Neural cell (in vitro differentiated cells): Measurements from ENCODE around the gene C16orf86. TPM values are rescaled to one million over a fixed set of nuclear protein-coding genes. Genes with fewer than 3 reads are reported as not detected.

ENCODE experiments used
- H2AFZ ChIP-seq: fragments of 200-600, 300-800 bp; sonication (generic), shearing (Covaris generic); 2 replicates; pipeline ENCODE4 v1.6.0; 2014; ENCODE audit warnings: low read depth, mild to moderate bottlenecking, antibody characterized with exemption, low read length, moderate library complexity
- H3F3A ChIP-seq: fragments of 200-600 bp; shearing (Covaris generic); 2 replicates; pipeline ENCODE4 v1.6.1; 2016; ENCODE audit warnings: mild to moderate bottlenecking, moderate library complexity, mixed read lengths, antibody characterized with exemption, low read length; ENCODE audit not compliant: insufficient read depth, poor library complexity, severe bottlenecking
- H3K27ac ChIP-seq: fragments of 200-600, 300-800 bp; sonication (generic), shearing (Covaris generic); 2 replicates; pipeline ENCODE4 v1.5.1; 2014; ENCODE audit warnings: mild to moderate bottlenecking, low read length, moderate library complexity
- H3K27me3 ChIP-seq: fragments of 300-800, 200-600 bp; sonication (generic), shearing (Covaris generic); 2 replicates; pipeline ENCODE4 v1.6.0; 2014; ENCODE audit warnings: mild to moderate bottlenecking, low read depth, low read length, moderate library complexity; ENCODE audit not compliant: insufficient read depth
- H3K36me3 ChIP-seq: fragments of 300-800, 200-600 bp; sonication (generic), shearing (Covaris generic); 2 replicates; pipeline ENCODE4 v1.5.1; 2014; ENCODE audit warnings: mild to moderate bottlenecking, antibody characterized with exemption, low read length, moderate library complexity; ENCODE audit not compliant: insufficient read depth
- H3K4me2 ChIP-seq: fragments of 300-800, 200-600 bp; sonication (generic), shearing (Covaris generic); 2 replicates; pipeline ENCODE4 v1.6.0; 2014; ENCODE audit warnings: mild to moderate bottlenecking, low read length
- H3K4me3 ChIP-seq: fragments of 300-800, 200-600 bp; sonication (generic), shearing (Covaris generic); 2 replicates; pipeline ENCODE4 v1.5.1; 2014; ENCODE audit warnings: mild to moderate bottlenecking, low read length, moderate library complexity
- H3K79me2 ChIP-seq: fragments of 200-600 bp; shearing (Covaris generic); replicated peaks from 2 replicates; pipeline ENCODE4 v1.6.0; 2014; ENCODE audit warnings: mild to moderate bottlenecking, low read length, moderate library complexity; ENCODE audit not compliant: insufficient read depth
- H3K9ac ChIP-seq: fragments of 300-800, 200-600 bp; sonication (generic), shearing (Covaris generic); 2 replicates; pipeline ENCODE4 v1.6.1; 2016; ENCODE audit warnings: mild to moderate bottlenecking, low read length, mixed read lengths
- H3K9me2 ChIP-seq: fragments of 200-600 bp; shearing (Covaris generic); 2 replicates; pipeline ENCODE4 v1.6.1; 2016; ENCODE audit warnings: mild to moderate bottlenecking, low read length, mixed read lengths; ENCODE audit not compliant: insufficient read depth
- H3K9me3 ChIP-seq: fragments of 200-600, 300-800 bp; sonication (generic), shearing (Covaris generic); 2 replicates; pipeline ENCODE4 v1.6.1; 2016; ENCODE audit warnings: mild to moderate bottlenecking, mixed run types, low read length, moderate library complexity, mixed read lengths
- H4K20me1 ChIP-seq: fragments of 200-600 bp; shearing (Covaris generic); 2 replicates; pipeline ENCODE4 v1.6.1; 2016; ENCODE audit warnings: mild to moderate bottlenecking, mixed run types; ENCODE audit not compliant: insufficient read depth
- CTCF ChIP-seq: fragments of 450-650 bp; IDR thresholded peaks from 2 replicates; pipeline ENCODE4 v1.5.1; 2014; ENCODE audit warnings: antibody characterized with exemption, mild to moderate bottlenecking, moderate library complexity; ENCODE audit not compliant: poor library complexity, severe bottlenecking
- EP300 ChIP-seq: fragments of 450-650 bp; conservative IDR thresholded peaks from 2 replicates; pipeline ENCODE4 v1.6.1; 2014; ENCODE audit warnings: antibody characterized with exemption, mild to moderate bottlenecking, moderate library complexity; ENCODE audit not compliant: poor library complexity, severe bottlenecking
- EZH2 ChIP-seq: fragments of 200-600, 300-800 bp; shearing (Covaris generic), sonication (generic); IDR thresholded peaks from 2 replicates; pipeline ENCODE4 v1.6.1; 2014; ENCODE audit warnings: antibody characterized with exemption, low read length, borderline replicate concordance, mild to moderate bottlenecking; ENCODE audit not compliant: insufficient read depth, poor library complexity, severe bottlenecking
- MXI1 ChIP-seq: fragments of 450-650 bp; conservative IDR thresholded peaks from 2 replicates; pipeline ENCODE4 v1.6.1; 2014; ENCODE audit warnings: antibody characterized with exemption, mild to moderate bottlenecking; ENCODE audit not compliant: poor library complexity, severe bottlenecking
- POLR2AphosphoS5 ChIP-seq: IDR thresholded peaks from 2 replicates; pipeline ENCODE4 v1.6.1; 2012
- RAD21 ChIP-seq: fragments of 450-650 bp; conservative IDR thresholded peaks from 2 replicates; pipeline ENCODE4 v1.6.1; 2014; ENCODE audit warnings: antibody characterized with exemption, mild to moderate bottlenecking, moderate library complexity
- REST ChIP-seq: IDR thresholded peaks from 2 replicates; pipeline ENCODE4 v1.6.1; 2012; ENCODE audit warnings: borderline replicate concordance
- SMC3 ChIP-seq: fragments of 450-650 bp; conservative IDR thresholded peaks from 2 replicates; pipeline ENCODE4 v1.6.1; 2014; ENCODE audit warnings: antibody characterized with exemption, mild to moderate bottlenecking, moderate library complexity; ENCODE audit not compliant: poor library complexity
- TAF1 ChIP-seq: IDR thresholded peaks from 2 replicates; pipeline ENCODE4 v1.6.1; 2012; ENCODE audit warnings: low read depth
- polyA plus RNA-seq: library from polyadenylated mRNA; depleted of rRNA; stranded (reverse); fragments of >200 nt; gene quantifications from 2 replicates; pipeline ENCODE4 v1.2.3, GENCODE V29; 2014

The C16orf86 gene
- polyA plus RNA-seq, 1 donor from 2014 or later, result 2.4 TPM

GRCh38 chr16:67673712-67674580 is 7.3 kb downstream of the C16orf86 start:
- no peak overlapping the region for H2AFZ ChIP-seq
- H3K9me2 ChIP-seq, result no peaks in the 10 kb centered on the region
- no peaks in the 10 kb centered on the region for H3K79me2 ChIP-seq
- no peaks in the 10 kb centered on the region for H3K27me3 ChIP-seq
- no peak overlapping the region for H3K4me3 ChIP-seq
- H3K27ac ChIP-seq, result no peak overlapping the region
- H3K9me3 ChIP-seq, result no peaks in the 10 kb centered on the region
- H3F3A ChIP-seq, result no peaks in the 10 kb centered on the region
- no peaks in the 10 kb centered on the region for H3K36me3 ChIP-seq
- H3K9ac ChIP-seq, result no peak overlapping the region
- H4K20me1 ChIP-seq, result no peaks in the 10 kb centered on the region
- no peak overlapping the region for H3K4me2 ChIP-seq
- TF ChIP-seq MXI1 (no peak), REST (no peak), EZH2 (no peak), POLR2AphosphoS5 (no peak), CTCF (no peak), EP300 (no peak), TAF1 (no peak), RAD21 (no peak), SMC3 (no peak)

DNA sequence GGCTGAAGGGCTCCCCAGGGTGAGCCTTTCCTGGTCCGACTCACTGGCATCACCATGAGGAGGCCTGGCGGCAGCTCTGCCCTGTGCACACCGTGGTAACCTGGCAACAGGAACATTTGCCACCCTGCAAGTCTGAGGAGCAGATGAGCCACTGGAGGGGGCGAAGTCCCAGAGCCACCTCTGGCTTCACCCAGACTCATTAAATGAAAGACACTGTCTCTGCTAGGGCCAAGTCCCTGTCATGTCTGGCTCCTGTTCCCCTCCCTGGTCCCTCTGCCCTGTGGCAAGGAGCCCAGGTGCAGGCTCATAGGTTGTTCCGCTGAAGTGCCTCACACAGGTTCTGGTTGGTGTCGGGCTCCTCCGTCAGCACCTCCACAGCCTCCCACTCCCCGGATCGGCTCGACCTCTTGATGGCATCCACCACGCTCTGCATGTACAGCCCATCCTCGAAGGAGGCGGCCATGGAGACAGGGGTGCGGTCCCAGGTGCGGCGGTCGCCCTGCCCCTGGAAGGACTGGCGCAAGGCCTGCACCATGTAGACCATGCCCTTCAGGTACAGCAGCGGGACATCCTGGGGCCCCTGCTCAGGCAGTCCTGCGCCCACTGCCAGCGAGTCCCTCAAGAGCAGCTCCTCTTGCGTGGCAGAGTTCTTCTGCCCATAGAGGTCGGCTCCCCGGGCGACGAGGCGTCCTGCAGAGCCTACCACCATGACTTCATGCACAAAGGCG is 8.4 kb downstream of the C16orf86 start:
- no peak overlapping the region for H3K4me3 ChIP-seq
- H3K9me2 ChIP-seq, result no peaks in the 10 kb centered on the region
- no peaks in the 10 kb centered on the region for H3K36me3 ChIP-seq
- no peaks in the 10 kb centered on the region for H4K20me1 ChIP-seq
- H3K9me3 ChIP-seq, result no peaks in the 10 kb centered on the region
- H3F3A ChIP-seq, result no peaks in the 10 kb centered on the region
- TF ChIP-seq POLR2AphosphoS5 (no peak), SMC3 (no peak), MXI1 (no peak), EP300 (no peak), CTCF (no peak), EZH2 (no peak), TAF1 (no peak), RAD21 (no peak), REST (no peak)
- no peaks in the 10 kb centered on the region for H3K79me2 ChIP-seq
- no peak overlapping the region for H2AFZ ChIP-seq
- no peaks in the 10 kb centered on the region for H3K27me3 ChIP-seq
- H3K9ac ChIP-seq, result no peak overlapping the region
- no peak overlapping the region for H3K27ac ChIP-seq
- H3K4me2 ChIP-seq, result no peak overlapping the region
